GM23248 (cell line): Measurements from ENCODE around the gene AKR7A2. TPM values are rescaled to one million over a fixed set of nuclear protein-coding genes. Genes with fewer than 3 reads are reported as not detected.

ENCODE experiments used
- DNase-seq: peaks from one replicate; pipeline ENCODE4 v3.0.0-alpha.2; 2015
- H2AFZ ChIP-seq: fragments of 200-600 bp; sonication (generic); 2 replicates; pipeline ENCODE4 v1.6.1; 2016; ENCODE audit warnings: antibody characterized with exemption
- H3F3A ChIP-seq: fragments of 200-600 bp; sonication (generic); 2 replicates; pipeline ENCODE4 v1.6.1; 2016; ENCODE audit warnings: mild to moderate bottlenecking, antibody characterized with exemption, mixed run types; ENCODE audit not compliant: insufficient read depth
- H3K27ac ChIP-seq: fragments of 200-600 bp; sonication (generic); 2 replicates; pipeline ENCODE4 v1.5.1; 2016; ENCODE audit warnings: mild to moderate bottlenecking
- H3K27me3 ChIP-seq: fragments of 200-600 bp; sonication (generic); replicated peaks from 2 replicates; pipeline ENCODE4 v1.6.1; 2016; ENCODE audit warnings: mild to moderate bottlenecking; ENCODE audit not compliant: insufficient read depth
- H3K36me3 ChIP-seq: fragments of 200-600 bp; sonication (generic); 2 replicates; pipeline ENCODE4 v1.6.1; 2016; ENCODE audit warnings: low read depth, mild to moderate bottlenecking
- H3K4me1 ChIP-seq: fragments of 200-600 bp; sonication (generic); 2 replicates; pipeline ENCODE4 v1.6.1; 2016; ENCODE audit warnings: mild to moderate bottlenecking; ENCODE audit not compliant: insufficient read depth
- H3K4me2 ChIP-seq: fragments of 200-600 bp; sonication (generic); one replicate; pipeline ENCODE4 v1.6.1; 2016; ENCODE audit warnings: mild to moderate bottlenecking; ENCODE audit not compliant: unreplicated experiment
- H3K4me3 ChIP-seq: fragments of 200-600 bp; sonication (generic); 2 replicates; pipeline ENCODE4 v1.5.1; 2016; ENCODE audit warnings: mild to moderate bottlenecking
- H3K79me2 ChIP-seq: fragments of 200-600 bp; sonication (generic); 2 replicates; pipeline ENCODE4 v1.6.1; 2016; ENCODE audit warnings: mild to moderate bottlenecking; ENCODE audit not compliant: insufficient read depth
- H3K9ac ChIP-seq: fragments of 200-600 bp; sonication (generic); 2 replicates; pipeline ENCODE4 v1.6.1; 2016; ENCODE audit warnings: mild to moderate bottlenecking
- H3K9me2 ChIP-seq: fragments of 200-600 bp; sonication (generic); 2 replicates; pipeline ENCODE4 v1.6.1; 2016; ENCODE audit warnings: mixed run types, mild to moderate bottlenecking, moderate library complexity; ENCODE audit not compliant: insufficient read depth
- H3K9me3 ChIP-seq: fragments of 200-600 bp; sonication (generic); one replicate; pipeline ENCODE4 v1.6.1; 2017; ENCODE audit warnings: low read depth
- H4K20me1 ChIP-seq: fragments of 200-600 bp; sonication (generic); 2 replicates; pipeline ENCODE4 v1.6.0; 2016; ENCODE audit not compliant: insufficient read depth
- EZH2 ChIP-seq: fragments of 200-600 bp; sonication (generic); IDR thresholded peaks from 2 replicates; pipeline ENCODE4 v1.6.1; 2018; ENCODE audit warnings: antibody characterized with exemption, mild to moderate bottlenecking; ENCODE audit not compliant: insufficient read depth, poor library complexity, severe bottlenecking
- EZH2phosphoT487 ChIP-seq: fragments of 200-600 bp; sonication (generic); IDR thresholded peaks from 2 replicates; pipeline ENCODE4 v1.6.1; 2018; ENCODE audit warnings: antibody characterized with exemption, moderate library complexity, mild to moderate bottlenecking, low read depth; ENCODE audit not compliant: insufficient read depth
- WGBS, 2 experiments: methylation state at CpG; one replicate each; pipeline ENCODE4 v1.1.6; 2015 to 2017; ENCODE audit warnings: low lambda C conversion rate in 2 of 2, low coverage in 1 of 2; ENCODE audit errors: missing lambda C conversion rate in 2 of 2; 5-methylcytosine and 5-hydroxymethylcytosine counted together
- in situ Hi-C: fragments of 300-500 bp; cut with MboI; formaldehyde crosslinking; loops from 2 replicates; pipeline ENCODE4 v1.15.0; 2020
- polyA plus RNA-seq: library from polyadenylated mRNA; unstranded; fragments of >200 nt; fragmentation: Nextera tagmentation; extraction: Ambion mirVana; gene quantifications from 2 replicates; pipeline ENCODE4 v1.2.1, GENCODE V29; 2016
- total RNA-seq: library from RNA; depleted of rRNA; stranded (reverse); fragments of >200 nt; shearing (Covaris generic); gene quantifications from 2 replicates; pipeline ENCODE4 v1.2.3, GENCODE V29; 2014

AKR7A2 gene
- total and polyA plus RNA-seq, 2 experiments from 2014 or later, result 93.1 to 97.1 TPM

GRCh38 chr1:19329611-19330010 lies 17.7 kb upstream of the AKR7A2 start:
- in situ Hi-C loops, result no loop called here
- WGBS, 2 experiments, result 86 to 93% methylated on average over 5 of the region's 5 CpGs

GRCh38 chr1:19329188-19329587 lies 17.2 kb upstream of the AKR7A2 start:
- Histone ChIP-seq H4K20me1 (no peaks in the 10 kb centered on the region), H3K4me1 (no peaks in the 10 kb centered on the region), H3K27me3 (no peaks in the 10 kb centered on the region), H3K4me3 (no peak overlapping the region), H3K9me3 (no peaks in the 10 kb centered on the region), H3K4me2 (no peak overlapping the region), H3F3A (no peaks in the 10 kb centered on the region; the same call in 1 of the 2 replicates), H3K36me3 (no peaks in the 10 kb centered on the region), H3K9ac (no peak overlapping the region), H3K27ac (no peak overlapping the region), H3K79me2 (no peaks in the 10 kb centered on the region), H2AFZ (no peak overlapping the region), H3K9me2 (no peaks in the 10 kb centered on the region)
- no peak for DNase-seq
- in situ Hi-C loops, result no loop called here
- 89 to 92% methylated on average over 12 to 13 of the region's 13 CpGs for WGBS, 2 experiments
- TF ChIP-seq EZH2phosphoT487 (no peak), EZH2 (no peak)

More at GRCh38 chr1:19329611-19330010, 17.7 kb upstream of the AKR7A2 start:
- Histone ChIP-seq H3K27ac (no peak overlapping the region), H3K4me1 (no peaks in the 10 kb centered on the region), H3K4me3 (no peak overlapping the region), H3K9me3 (no peaks in the 10 kb centered on the region), H3K79me2 (no peaks in the 10 kb centered on the region), H3K36me3 (no peaks in the 10 kb centered on the region), H3F3A (no peaks in the 10 kb centered on the region; the same call in 1 of the 2 replicates), H2AFZ (no peak overlapping the region), H3K4me2 (no peak overlapping the region), H4K20me1 (no peaks in the 10 kb centered on the region), H3K9me2 (no peaks in the 10 kb centered on the region), H3K27me3 (no peaks in the 10 kb centered on the region), H3K9ac (no peak overlapping the region)
- DNase-seq, result no peak
- TF ChIP-seq EZH2 (no peak), EZH2phosphoT487 (no peak)

- no peaks in the 10 kb centered on the region for H3K79me2 ChIP-seq
- H3K4me2 ChIP-seq, result no peak overlapping the region
- TF ChIP-seq EZH2, result no peak
- TF ChIP-seq EZH2phosphoT487, result no peak
- no peaks in the 10 kb centered on the region for H3K36me3 ChIP-seq
- H3K4me3 ChIP-seq, result no peak overlapping the region
- H3K9me2 ChIP-seq, result no peaks in the 10 kb centered on the region
- DNase-seq, result no peak
- no peaks in the 10 kb centered on the region for H3K27me3 ChIP-seq
- H3K9me3 ChIP-seq, result no peaks in the 10 kb centered on the region
- no peak overlapping the region for H2AFZ ChIP-seq
- H4K20me1 ChIP-seq, result no peaks in the 10 kb centered on the region
- no peaks in the 10 kb centered on the region for H3K4me1 ChIP-seq
- WGBS, 2 experiments, result 90 to 98% methylated on average over 9 to 18 of the region's 18 CpGs
- in situ Hi-C loops, result no loop called here
- no peak overlapping the region for H3K9ac ChIP-seq
- no peaks in the 10 kb centered on the region; the same call in 1 of the 2 replicates for H3F3A ChIP-seq
- H3K27ac ChIP-seq, result no peak overlapping the region
Observed at GRCh38 chr1:19328486-19328885, 16.5 kb upstream of the AKR7A2 start.

GRCh38 chr1:19327736-19328135 lies 15.8 kb upstream of the AKR7A2 start:
- Histone ChIP-seq H2AFZ (no peak overlapping the region), H3K79me2 (no peaks in the 10 kb centered on the region), H3K27me3 (no peaks in the 10 kb centered on the region), H3K9me2 (no peaks in the 10 kb centered on the region), H3K36me3 (no peaks in the 10 kb centered on the region), H4K20me1 (no peaks in the 10 kb centered on the region), H3K9ac (no peak overlapping the region), H3K4me1 (no peaks in the 10 kb centered on the region), H3K4me2 (no peak overlapping the region), H3K4me3 (no peak overlapping the region), H3K27ac (no peak overlapping the region), H3K9me3 (no peaks in the 10 kb centered on the region), H3F3A (no peaks in the 10 kb centered on the region)
- in situ Hi-C loops, result no loop called here
- no peak for DNase-seq
- WGBS, 2 experiments, result 84 to 88% methylated on average over 9 of the region's 9 CpGs
- TF ChIP-seq EZH2 (no peak), EZH2phosphoT487 (no peak)

- H3K36me3 ChIP-seq, result no peaks in the 10 kb centered on the region
- no peaks in the 10 kb centered on the region for H3K27me3 ChIP-seq
- no peaks in the 10 kb centered on the region for H3K79me2 ChIP-seq
- 85 to 88% methylated on average over 11 to 16 of the region's 16 CpGs for WGBS, 2 experiments
- no peak overlapping the region for H3K4me3 ChIP-seq
- in situ Hi-C loops, result no loop called here
- H2AFZ ChIP-seq, result no peak overlapping the region
- no peaks in the 10 kb centered on the region for H3K9me3 ChIP-seq
- no peaks in the 10 kb centered on the region for H4K20me1 ChIP-seq
- no peaks in the 10 kb centered on the region for H3F3A ChIP-seq
- DNase-seq, result no peak
- TF ChIP-seq EZH2phosphoT487 (no peak), EZH2 (no peak)
- H3K4me2 ChIP-seq, result no peak overlapping the region
- no peaks in the 10 kb centered on the region for H3K9me2 ChIP-seq
- no peaks in the 10 kb centered on the region for H3K4me1 ChIP-seq
- H3K9ac ChIP-seq, result no peak overlapping the region
- H3K27ac ChIP-seq, result no peak overlapping the region
Observed at GRCh38 chr1:19327301-19327700, 15.4 kb upstream of the AKR7A2 start.
